ENCODE measurements around the gene MPPED2.

MPPED2 gene

GRCh38 chr11:30608534-30608933, 22.4 kb upstream of the MPPED2 start:
- ChIA-PET CTCF (interaction anchor here (0.6 kb wide), 1 partner anchor 188 kb away, joined by 9 read pairs; no protein-coding TSS in a partner anchor), POLR2A (no interaction called here)
- no peak for DNase-seq (ENCODE audit: extremely low spot score)
- TF ChIP-seq SUZ12 (IDR thresholded peaks at IDR 0.05) (no peak), TARDBP (IDR thresholded peaks at IDR 0.05) (no peak), LEF1 (IDR thresholded peaks at IDR 0.05; ENCODE audit: borderline replicate concordance) (no peak), FOXK2 (IDR thresholded peaks at IDR 0.05) (no peak), BHLHE40 (IDR thresholded peaks at IDR 0.05; ENCODE audit: borderline replicate concordance) (no peak)

GRCh38 chr11:30605036-30605605, 19.0 kb upstream of the MPPED2 start:
- POLR2A ChIA-PET = no interaction called here
- CTCF ChIA-PET = interaction anchor here (0.8 kb wide), 1 partner anchor 95 kb away, joined by 3 read pairs; no protein-coding TSS in a partner anchor
- TF ChIP-seq BHLHE40 (IDR thresholded peaks at IDR 0.05; ENCODE audit: borderline replicate concordance) = no peak
- TF ChIP-seq, protein P1, sequence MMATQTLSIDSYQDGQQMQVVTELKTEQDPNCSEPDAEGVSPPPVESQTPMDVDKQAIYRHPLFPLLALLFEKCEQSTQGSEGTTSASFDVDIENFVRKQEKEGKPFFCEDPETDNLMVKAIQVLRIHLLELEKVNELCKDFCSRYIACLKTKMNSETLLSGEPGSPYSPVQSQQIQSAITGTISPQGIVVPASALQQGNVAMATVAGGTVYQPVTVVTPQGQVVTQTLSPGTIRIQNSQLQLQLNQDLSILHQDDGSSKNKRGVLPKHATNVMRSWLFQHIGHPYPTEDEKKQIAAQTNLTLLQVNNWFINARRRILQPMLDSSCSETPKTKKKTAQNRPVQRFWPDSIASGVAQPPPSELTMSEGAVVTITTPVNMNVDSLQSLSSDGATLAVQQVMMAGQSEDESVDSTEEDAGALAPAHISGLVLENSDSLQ (IDR thresholded peaks at IDR 0.05) = peak; percentile 34; the same call in 1 of the 2 replicates
- DNase-seq (ENCODE audit: extremely low spot score) = no peak

DNA sequence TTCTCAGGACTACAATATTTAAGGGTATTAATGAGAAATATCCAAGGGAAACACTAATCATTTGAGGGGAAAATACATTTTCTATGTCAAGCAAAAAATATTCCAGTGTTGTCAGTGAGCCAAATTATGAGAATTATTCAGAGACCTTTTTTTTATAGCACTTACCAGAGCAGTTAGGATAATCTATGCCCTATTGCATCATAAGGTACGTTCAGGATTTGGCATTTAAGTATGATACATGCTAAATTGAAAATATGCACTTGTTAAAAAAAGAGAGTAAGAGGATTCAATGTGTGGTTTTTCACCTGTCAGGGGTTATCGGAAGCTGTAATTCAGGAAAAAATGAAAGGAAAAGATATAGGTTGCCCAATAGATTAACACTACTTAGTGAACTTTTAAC, 17.2 kb upstream of the MPPED2 start:
- CTCF ChIA-PET = interaction anchor here (0.6 kb wide), 1 partner anchor 17 kb away, joined by 3 read pairs; the partner anchor contains the start of gene MPPED2
- POLR2A ChIA-PET = no interaction called here
- TF ChIP-seq TARDBP (IDR thresholded peaks at IDR 0.05) = no peak
- no peak for TF ChIP-seq BHLHE40 (IDR thresholded peaks at IDR 0.05; ENCODE audit: borderline replicate concordance)
- no peak for TF ChIP-seq SUZ12 (IDR thresholded peaks at IDR 0.05)
- no peak for TF ChIP-seq ZNF384 (IDR thresholded peaks at IDR 0.05)
- no peak for TF ChIP-seq HDGF (IDR thresholded peaks at IDR 0.05; ENCODE audit: borderline replicate concordance)
- TF ChIP-seq FOXK2 (IDR thresholded peaks at IDR 0.05) = no peak
- no peak for DNase-seq (ENCODE audit: extremely low spot score)

GRCh38 chr11:30596832-30597231, 10.7 kb upstream of the MPPED2 start:
- DNase-seq (ENCODE audit: extremely low spot score) = no peak
- POLR2A ChIA-PET = interaction anchor here (0.9 kb wide), 1 partner anchor 10 kb away, joined by 3 read pairs; no protein-coding TSS in a partner anchor
- TF ChIP-seq HDGF (IDR thresholded peaks at IDR 0.05; ENCODE audit: borderline replicate concordance) = no peak
- CTCF ChIA-PET = no interaction called here

DNA sequence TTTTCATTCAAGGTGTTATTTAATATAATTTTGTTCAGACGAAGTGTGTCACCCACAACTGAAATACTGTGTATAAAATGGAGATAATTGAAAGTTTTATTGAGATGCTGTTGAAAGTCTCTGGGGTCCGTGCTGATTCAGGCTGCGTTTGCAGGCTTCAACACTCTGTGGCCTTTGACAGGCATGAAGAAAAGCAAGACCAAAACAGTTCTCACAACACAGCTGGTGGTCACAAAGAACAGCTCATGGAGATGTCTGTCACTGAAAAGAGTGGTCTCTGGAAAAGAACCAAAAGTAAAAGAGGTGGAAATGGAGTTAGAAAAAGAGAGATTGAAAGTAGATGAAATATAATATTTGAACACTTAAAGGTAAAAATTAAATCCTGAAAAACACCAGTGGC, 9.8 kb upstream of the MPPED2 start:
- TF ChIP-seq, protein P1 (IDR thresholded peaks at IDR 0.05) = peak; percentile 18; the same call in 1 of the 2 replicates
- no peak for TF ChIP-seq NFRKB (IDR thresholded peaks at IDR 0.05)
- DNase-seq (ENCODE audit: extremely low spot score) = no peak
- CTCF ChIA-PET = no interaction called here
- POLR2A ChIA-PET = no interaction called here

DNA sequence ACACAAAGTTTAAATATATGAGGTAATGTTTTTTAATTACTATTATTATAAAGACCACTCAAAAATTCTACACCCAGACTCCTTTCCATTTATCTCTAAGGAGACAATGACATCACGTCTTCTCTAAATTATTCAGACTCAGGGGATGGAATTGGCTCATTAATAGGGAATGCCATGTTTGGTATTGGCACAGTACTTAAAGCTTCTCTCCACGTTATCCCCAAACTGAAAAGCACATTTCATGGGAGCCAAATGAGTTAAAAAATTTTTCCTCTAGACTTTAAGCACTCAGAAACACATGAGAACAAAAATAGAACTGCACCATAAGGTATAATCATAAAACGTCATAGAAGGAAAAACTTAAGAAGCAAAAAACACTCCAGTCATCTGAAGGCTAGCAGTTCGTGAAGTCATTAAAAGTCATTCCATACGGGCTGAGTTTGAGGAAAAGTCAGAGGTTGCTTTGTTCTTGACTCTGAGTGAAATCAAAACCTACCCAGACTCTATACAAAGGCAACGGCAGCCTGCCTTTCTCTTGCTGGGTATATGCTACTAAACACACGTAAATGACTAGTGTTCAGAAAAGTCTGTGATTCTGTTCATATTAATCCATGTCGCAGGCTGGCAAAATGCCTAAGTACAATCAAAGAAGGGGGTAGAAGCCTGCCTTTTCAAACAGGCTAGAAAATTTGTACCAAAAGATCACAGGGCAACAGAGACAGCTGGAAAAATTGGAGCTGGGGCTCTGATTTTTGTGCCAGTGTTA, 8.7 kb upstream of the MPPED2 start:
- TF ChIP-seq HDGF (IDR thresholded peaks at IDR 0.05; ENCODE audit: borderline replicate concordance) = no peak
- no peak for TF ChIP-seq ELF4 (IDR thresholded peaks at IDR 0.05)
- TF ChIP-seq FOXA1 (IDR thresholded peaks at IDR 0.05) = no peak
- no peak for TF ChIP-seq SUZ12 (IDR thresholded peaks at IDR 0.05)
- TF ChIP-seq, protein P1 (IDR thresholded peaks at IDR 0.05) = no peak
- no peak for DNase-seq (ENCODE audit: extremely low spot score)
- POLR2A ChIA-PET = interaction anchor here (0.5 kb wide), 1 partner anchor 152 kb away, joined by 3 read pairs; no protein-coding TSS in a partner anchor
- CTCF ChIA-PET = no interaction called here

DNA sequence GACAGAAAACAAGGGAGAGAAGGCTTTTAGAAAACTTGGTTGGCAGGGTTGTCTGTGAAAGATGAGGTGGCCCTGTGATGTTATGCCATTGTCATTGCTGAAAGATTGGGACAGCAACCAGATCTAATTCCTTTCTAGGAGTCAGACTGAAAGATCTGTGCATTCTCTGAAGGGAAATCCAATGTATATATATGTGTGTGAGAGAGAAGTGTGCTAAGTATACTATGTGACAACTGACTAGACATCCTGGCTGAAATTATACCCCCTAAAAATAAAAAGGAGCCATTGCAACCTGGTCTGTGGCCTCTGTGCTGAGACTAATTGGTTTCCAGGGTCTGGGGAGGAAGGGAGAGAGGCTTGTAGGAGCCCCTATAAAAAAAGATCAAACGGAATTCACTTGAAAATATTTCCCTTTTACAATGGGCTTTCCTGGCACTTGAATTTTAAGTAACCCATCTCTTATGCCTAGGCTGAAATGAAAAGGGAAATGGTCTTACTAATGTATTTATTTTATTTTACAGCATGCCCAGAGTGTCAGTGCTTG, 1.2 kb upstream of the MPPED2 start:
- POLR2A ChIA-PET = interaction anchor here (0.9 kb wide), 1 partner anchor 9 kb away, joined by 3 read pairs; no protein-coding TSS in a partner anchor
- DNase-seq (ENCODE audit: extremely low spot score) = no peak
- CTCF ChIA-PET = interaction anchor here (0.5 kb wide), 1 partner anchor 17 kb away, joined by 3 read pairs; no protein-coding TSS in a partner anchor
- no peak for TF ChIP-seq ELF4 (IDR thresholded peaks at IDR 0.05)
- TF ChIP-seq NFRKB (IDR thresholded peaks at IDR 0.05) = no peak
- TF ChIP-seq FOXA1 (IDR thresholded peaks at IDR 0.05) = no peak
- TF ChIP-seq SP1 (IDR thresholded peaks at IDR 0.05) = no peak
- no peak for TF ChIP-seq L3MBTL2 (conservative IDR thresholded peaks at IDR 0.05)
- no peak for TF ChIP-seq CTBP1 (IDR thresholded peaks at IDR 0.05; ENCODE audit: borderline replicate concordance)
- TF ChIP-seq FOXK2 (IDR thresholded peaks at IDR 0.05) = no peak
- TF ChIP-seq HDGF (IDR thresholded peaks at IDR 0.05; ENCODE audit: borderline replicate concordance) = no peak
